Neural cell (in vitro differentiated cells): ENCODE results near the gene KRT32. TPM values are rescaled to one million over a fixed set of nuclear protein-coding genes. Genes with fewer than 3 reads are reported as not detected.

ENCODE experiments used
- H2AFZ ChIP-seq: fragments of 200-600, 300-800 bp; sonication (generic), shearing (Covaris generic); 2 replicates; pipeline ENCODE4 v1.6.0; 2014; ENCODE audit warnings: low read depth, mild to moderate bottlenecking, antibody characterized with exemption, low read length, moderate library complexity
- H3F3A ChIP-seq: fragments of 200-600 bp; shearing (Covaris generic); 2 replicates; pipeline ENCODE4 v1.6.1; 2016; ENCODE audit warnings: mild to moderate bottlenecking, moderate library complexity, mixed read lengths, antibody characterized with exemption, low read length; ENCODE audit not compliant: insufficient read depth, poor library complexity, severe bottlenecking
- H3K27ac ChIP-seq: fragments of 200-600, 300-800 bp; sonication (generic), shearing (Covaris generic); 2 replicates; pipeline ENCODE4 v1.5.1; 2014; ENCODE audit warnings: mild to moderate bottlenecking, low read length, moderate library complexity
- H3K27me3 ChIP-seq: fragments of 300-800, 200-600 bp; sonication (generic), shearing (Covaris generic); 2 replicates; pipeline ENCODE4 v1.6.0; 2014; ENCODE audit warnings: mild to moderate bottlenecking, low read depth, low read length, moderate library complexity; ENCODE audit not compliant: insufficient read depth
- H3K36me3 ChIP-seq: fragments of 300-800, 200-600 bp; sonication (generic), shearing (Covaris generic); 2 replicates; pipeline ENCODE4 v1.5.1; 2014; ENCODE audit warnings: mild to moderate bottlenecking, antibody characterized with exemption, low read length, moderate library complexity; ENCODE audit not compliant: insufficient read depth
- H3K4me2 ChIP-seq: fragments of 300-800, 200-600 bp; sonication (generic), shearing (Covaris generic); 2 replicates; pipeline ENCODE4 v1.6.0; 2014; ENCODE audit warnings: mild to moderate bottlenecking, low read length
- H3K4me3 ChIP-seq: fragments of 300-800, 200-600 bp; sonication (generic), shearing (Covaris generic); 2 replicates; pipeline ENCODE4 v1.5.1; 2014; ENCODE audit warnings: mild to moderate bottlenecking, low read length, moderate library complexity
- H3K79me2 ChIP-seq: fragments of 200-600 bp; shearing (Covaris generic); replicated peaks from 2 replicates; pipeline ENCODE4 v1.6.0; 2014; ENCODE audit warnings: mild to moderate bottlenecking, low read length, moderate library complexity; ENCODE audit not compliant: insufficient read depth
- H3K9ac ChIP-seq: fragments of 300-800, 200-600 bp; sonication (generic), shearing (Covaris generic); 2 replicates; pipeline ENCODE4 v1.6.1; 2016; ENCODE audit warnings: mild to moderate bottlenecking, low read length, mixed read lengths
- H3K9me2 ChIP-seq: fragments of 200-600 bp; shearing (Covaris generic); 2 replicates; pipeline ENCODE4 v1.6.1; 2016; ENCODE audit warnings: mild to moderate bottlenecking, low read length, mixed read lengths; ENCODE audit not compliant: insufficient read depth
- H3K9me3 ChIP-seq: fragments of 200-600, 300-800 bp; sonication (generic), shearing (Covaris generic); 2 replicates; pipeline ENCODE4 v1.6.1; 2016; ENCODE audit warnings: mild to moderate bottlenecking, mixed run types, low read length, moderate library complexity, mixed read lengths
- H4K20me1 ChIP-seq: fragments of 200-600 bp; shearing (Covaris generic); 2 replicates; pipeline ENCODE4 v1.6.1; 2016; ENCODE audit warnings: mild to moderate bottlenecking, mixed run types; ENCODE audit not compliant: insufficient read depth
- CTCF ChIP-seq: fragments of 450-650 bp; IDR thresholded peaks from 2 replicates; pipeline ENCODE4 v1.5.1; 2014; ENCODE audit warnings: antibody characterized with exemption, mild to moderate bottlenecking, moderate library complexity; ENCODE audit not compliant: poor library complexity, severe bottlenecking
- EP300 ChIP-seq: fragments of 450-650 bp; conservative IDR thresholded peaks from 2 replicates; pipeline ENCODE4 v1.6.1; 2014; ENCODE audit warnings: antibody characterized with exemption, mild to moderate bottlenecking, moderate library complexity; ENCODE audit not compliant: poor library complexity, severe bottlenecking
- EZH2 ChIP-seq: fragments of 200-600, 300-800 bp; shearing (Covaris generic), sonication (generic); IDR thresholded peaks from 2 replicates; pipeline ENCODE4 v1.6.1; 2014; ENCODE audit warnings: antibody characterized with exemption, low read length, borderline replicate concordance, mild to moderate bottlenecking; ENCODE audit not compliant: insufficient read depth, poor library complexity, severe bottlenecking
- MXI1 ChIP-seq: fragments of 450-650 bp; conservative IDR thresholded peaks from 2 replicates; pipeline ENCODE4 v1.6.1; 2014; ENCODE audit warnings: antibody characterized with exemption, mild to moderate bottlenecking; ENCODE audit not compliant: poor library complexity, severe bottlenecking
- POLR2AphosphoS5 ChIP-seq: IDR thresholded peaks from 2 replicates; pipeline ENCODE4 v1.6.1; 2012
- RAD21 ChIP-seq: fragments of 450-650 bp; conservative IDR thresholded peaks from 2 replicates; pipeline ENCODE4 v1.6.1; 2014; ENCODE audit warnings: antibody characterized with exemption, mild to moderate bottlenecking, moderate library complexity
- SMC3 ChIP-seq: fragments of 450-650 bp; conservative IDR thresholded peaks from 2 replicates; pipeline ENCODE4 v1.6.1; 2014; ENCODE audit warnings: antibody characterized with exemption, mild to moderate bottlenecking, moderate library complexity; ENCODE audit not compliant: poor library complexity
- TAF1 ChIP-seq: IDR thresholded peaks from 2 replicates; pipeline ENCODE4 v1.6.1; 2012; ENCODE audit warnings: low read depth
- polyA plus RNA-seq: library from polyadenylated mRNA; depleted of rRNA; stranded (reverse); fragments of >200 nt; gene quantifications from 2 replicates; pipeline ENCODE4 v1.2.3, GENCODE V29; 2014
- TF ChIP-seq, protein P1 (sequence below): IDR thresholded peaks from 2 replicates; pipeline ENCODE4 v1.6.1; 2012; ENCODE audit warnings: borderline replicate concordance

Gene KRT32
- polyA plus RNA-seq, 1 donor from 2014 or later: not detected

DNA sequence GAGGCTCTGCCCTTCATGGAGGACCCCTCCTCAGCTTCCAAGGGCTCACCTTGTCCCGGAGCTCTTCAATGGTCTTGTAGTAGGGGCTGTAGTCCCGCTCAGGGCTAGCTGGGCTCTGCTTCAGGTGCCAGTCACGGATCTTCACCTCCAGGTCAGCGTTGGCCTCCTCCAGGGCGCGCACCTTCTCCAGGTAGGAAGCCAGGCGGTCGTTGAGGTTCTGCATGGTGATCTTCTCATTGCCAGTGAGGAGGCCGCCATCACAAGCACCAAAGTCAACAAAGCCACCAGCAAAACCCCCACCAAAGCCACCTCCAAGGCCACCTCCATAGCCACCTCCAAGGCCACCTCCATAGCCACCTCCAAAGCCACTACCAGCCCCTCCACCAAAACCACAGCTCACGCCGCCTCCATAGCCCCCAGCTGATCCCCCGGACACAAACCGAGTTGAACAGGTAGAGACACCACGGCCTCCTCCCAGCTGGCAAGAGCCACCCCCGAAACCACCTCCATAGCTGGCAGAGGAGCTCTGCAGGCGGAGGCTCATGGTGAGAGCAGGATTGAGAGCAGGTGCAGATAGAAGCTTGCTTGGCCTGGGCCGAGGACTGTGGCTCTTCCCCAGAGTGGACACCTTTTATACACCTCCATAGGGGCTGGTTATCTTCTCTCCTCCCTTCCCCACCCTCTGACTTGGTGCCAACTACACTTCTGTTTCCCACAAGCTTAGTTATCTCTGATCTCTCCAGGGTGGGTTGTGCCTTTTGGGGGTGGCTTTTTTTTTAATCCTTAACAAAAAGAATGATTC lies 38.0 kb upstream of the KRT32 start, which contains the start of gene KRT13:
Gene KRT13 (minus strand): TSS at position 606 of the 802 bp plus-strand sequence. CDS start 62 bp downstream, at position 544.
- Histone ChIP-seq H3K27ac (no peak within 1 kb of the TSS), H3K9ac (no peak within 1 kb of the TSS), H3K79me2 (no peaks in the 10 kb centered on the region), H2AFZ (no peak within 1 kb of the TSS), H3K9me3 (no peaks in the 10 kb centered on the region), H4K20me1 (no peaks in the 10 kb centered on the region), H3K27me3 (no peaks in the 10 kb centered on the region), H3K36me3 (no peaks in the 10 kb centered on the region), H3K4me3 (no peak within 1 kb of the TSS), H3K9me2 (no peaks in the 10 kb centered on the region), H3F3A (no peaks in the 10 kb centered on the region), H3K4me2 (no peak within 1 kb of the TSS)
- TF ChIP-seq, protein P1, sequence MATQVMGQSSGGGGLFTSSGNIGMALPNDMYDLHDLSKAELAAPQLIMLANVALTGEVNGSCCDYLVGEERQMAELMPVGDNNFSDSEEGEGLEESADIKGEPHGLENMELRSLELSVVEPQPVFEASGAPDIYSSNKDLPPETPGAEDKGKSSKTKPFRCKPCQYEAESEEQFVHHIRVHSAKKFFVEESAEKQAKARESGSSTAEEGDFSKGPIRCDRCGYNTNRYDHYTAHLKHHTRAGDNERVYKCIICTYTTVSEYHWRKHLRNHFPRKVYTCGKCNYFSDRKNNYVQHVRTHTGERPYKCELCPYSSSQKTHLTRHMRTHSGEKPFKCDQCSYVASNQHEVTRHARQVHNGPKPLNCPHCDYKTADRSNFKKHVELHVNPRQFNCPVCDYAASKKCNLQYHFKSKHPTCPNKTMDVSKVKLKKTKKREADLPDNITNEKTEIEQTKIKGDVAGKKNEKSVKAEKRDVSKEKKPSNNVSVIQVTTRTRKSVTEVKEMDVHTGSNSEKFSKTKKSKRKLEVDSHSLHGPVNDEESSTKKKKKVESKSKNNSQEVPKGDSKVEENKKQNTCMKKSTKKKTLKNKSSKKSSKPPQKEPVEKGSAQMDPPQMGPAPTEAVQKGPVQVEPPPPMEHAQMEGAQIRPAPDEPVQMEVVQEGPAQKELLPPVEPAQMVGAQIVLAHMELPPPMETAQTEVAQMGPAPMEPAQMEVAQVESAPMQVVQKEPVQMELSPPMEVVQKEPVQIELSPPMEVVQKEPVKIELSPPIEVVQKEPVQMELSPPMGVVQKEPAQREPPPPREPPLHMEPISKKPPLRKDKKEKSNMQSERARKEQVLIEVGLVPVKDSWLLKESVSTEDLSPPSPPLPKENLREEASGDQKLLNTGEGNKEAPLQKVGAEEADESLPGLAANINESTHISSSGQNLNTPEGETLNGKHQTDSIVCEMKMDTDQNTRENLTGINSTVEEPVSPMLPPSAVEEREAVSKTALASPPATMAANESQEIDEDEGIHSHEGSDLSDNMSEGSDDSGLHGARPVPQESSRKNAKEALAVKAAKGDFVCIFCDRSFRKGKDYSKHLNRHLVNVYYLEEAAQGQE: no peak

DNA sequence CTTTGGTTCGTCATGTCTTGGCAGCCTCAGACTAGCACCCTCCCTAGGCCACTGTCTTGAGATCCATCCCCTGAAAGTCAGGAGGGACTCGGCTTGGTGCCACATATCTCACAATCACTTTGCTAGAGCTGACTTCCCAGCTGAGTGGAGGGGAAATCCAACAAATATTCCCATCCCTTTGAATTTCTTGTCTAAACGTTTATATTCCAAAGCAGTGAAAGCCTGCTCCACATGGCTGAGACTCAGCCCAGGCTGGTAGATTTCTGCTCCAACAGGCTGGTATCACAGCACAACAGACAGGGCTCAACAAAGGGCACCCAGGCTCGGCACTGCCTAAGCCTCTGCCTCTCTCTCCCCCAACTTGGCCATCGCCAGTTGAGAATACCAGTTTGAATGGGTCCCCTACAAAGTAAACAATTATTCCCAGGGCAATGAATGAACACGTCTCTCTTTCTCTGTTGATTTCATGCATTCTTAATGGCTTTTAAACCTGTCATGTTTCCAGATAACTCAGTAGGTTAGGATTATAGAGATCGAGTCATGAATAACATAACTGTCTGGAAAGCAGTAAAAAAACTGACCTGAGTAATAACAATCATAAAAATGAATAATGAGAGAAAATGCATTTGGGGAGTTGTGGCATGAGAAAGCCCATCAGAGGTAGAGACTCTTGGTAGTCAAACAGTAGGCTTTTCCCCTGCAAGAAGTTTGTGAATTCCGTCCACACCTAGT lies 37.2 kb upstream of the KRT32 start:
- Histone ChIP-seq H3K27ac (no peak overlapping the region), H3K9me2 (no peaks in the 10 kb centered on the region), H3K4me2 (no peak overlapping the region), H2AFZ (no peak overlapping the region), H3K9ac (no peak overlapping the region), H3K27me3 (no peaks in the 10 kb centered on the region), H3K36me3 (no peaks in the 10 kb centered on the region), H3K4me3 (no peak overlapping the region), H3K9me3 (no peaks in the 10 kb centered on the region), H4K20me1 (no peaks in the 10 kb centered on the region), H3F3A (no peaks in the 10 kb centered on the region), H3K79me2 (no peaks in the 10 kb centered on the region)
- no peak for TF ChIP-seq RAD21

GRCh38 chr17:41503202-41503601 lies 36.0 kb upstream of the KRT32 start:
- no peak overlapping the region for H3K4me3 ChIP-seq
- no peaks in the 10 kb centered on the region for H3K27me3 ChIP-seq
- no peaks in the 10 kb centered on the region for H4K20me1 ChIP-seq
- no peak for TF ChIP-seq TAF1
- no peak for TF ChIP-seq POLR2AphosphoS5
- no peak for TF ChIP-seq EZH2
- TF ChIP-seq SMC3: no peak
- no peak for TF ChIP-seq MXI1
- TF ChIP-seq, protein P1: no peak
- no peak for TF ChIP-seq EP300
- no peak for TF ChIP-seq CTCF
- TF ChIP-seq RAD21: no peak
- H3K4me2 ChIP-seq: no peak overlapping the region
- no peak overlapping the region for H3K27ac ChIP-seq
- no peaks in the 10 kb centered on the region for H3F3A ChIP-seq
- no peaks in the 10 kb centered on the region for H3K79me2 ChIP-seq
- no peaks in the 10 kb centered on the region for H3K9me3 ChIP-seq
- H3K9me2 ChIP-seq: no peaks in the 10 kb centered on the region
- no peak overlapping the region for H2AFZ ChIP-seq
- no peaks in the 10 kb centered on the region for H3K36me3 ChIP-seq
- H3K9ac ChIP-seq: no peak overlapping the region
